ENCODE measurements around the gene SHB.

GRCh38 chr9:37927601-37928551 is 141.2 kb downstream of the SHB start:
- TF ChIP-seq CTCF (IDR thresholded peaks at IDR 0.05; ENCODE audit: insufficient read depth, low read length, poor library complexity, severe bottlenecking): no peak
- TF ChIP-seq EZH2phosphoT487 (conservative IDR thresholded peaks at IDR 0.05; ENCODE audit: low read length): no peak
